Smooth muscle cell (in vitro differentiated cells): ENCODE measurements around the gene GRID2. TPM values are rescaled to one million over a fixed set of nuclear protein-coding genes. Genes with fewer than 3 reads are reported as not detected.

Experiments used
- DNase-seq: peaks from one replicate; lab custom pipeline; 2025; ENCODE audit not compliant: unreplicated experiment; lab: John Stamatoyannopoulos, UW
- H2AFZ ChIP-seq: fragments of 200-600 bp; sonication (generic); 2 replicates; pipeline ENCODE4 v1.6.0; 2016; ENCODE audit warnings: antibody characterized with exemption, low read depth, mild to moderate bottlenecking
- H3F3A ChIP-seq: fragments of 200-600 bp; sonication (generic); 2 replicates; pipeline ENCODE4 v1.6.0; 2017; ENCODE audit warnings: antibody characterized with exemption, low read depth
- H3K27ac ChIP-seq: fragments of 200-600 bp; sonication (generic); 2 replicates; pipeline ENCODE4 v1.5.1; 2016; ENCODE audit warnings: low read depth, mild to moderate bottlenecking
- H3K27me3 ChIP-seq: fragments of 200-600 bp; sonication (generic); 2 replicates; pipeline ENCODE4 v1.6.1; 2016; ENCODE audit warnings: low read depth, mild to moderate bottlenecking
- H3K36me3 ChIP-seq: fragments of 200-600 bp; sonication (generic); 2 replicates; pipeline ENCODE4 v1.5.1; 2016; ENCODE audit warnings: low read depth
- H3K4me1 ChIP-seq: fragments of 200-600 bp; sonication (generic); 2 replicates; pipeline ENCODE4 v1.5.1; 2016; ENCODE audit warnings: low read depth
- H3K4me2 ChIP-seq: fragments of 200-600 bp; sonication (generic); 2 replicates; pipeline ENCODE4 v1.6.0; 2016; ENCODE audit warnings: mild to moderate bottlenecking
- H3K4me3 ChIP-seq: fragments of 200-600 bp; sonication (generic); 2 replicates; pipeline ENCODE4 v1.5.1; 2016; ENCODE audit warnings: mild to moderate bottlenecking
- H3K79me2 ChIP-seq: fragments of 200-600 bp; sonication (generic); 2 replicates; pipeline ENCODE4 v1.6.0; 2016; ENCODE audit warnings: low read depth, mild to moderate bottlenecking
- H3K9ac ChIP-seq: fragments of 200-600 bp; sonication (generic); 2 replicates; pipeline ENCODE4 v1.6.0; 2016; ENCODE audit warnings: low read depth
- H3K9me3 ChIP-seq: fragments of 200-600 bp; sonication (generic); replicated peaks from 2 replicates; pipeline ENCODE4 v1.5.1; 2016; ENCODE audit warnings: low read depth
- H4K20me1 ChIP-seq: fragments of 200-600 bp; sonication (generic); 2 replicates; pipeline ENCODE4 v1.6.0; 2016; ENCODE audit warnings: low read depth
- CTCF ChIP-seq: fragments of 200-600 bp; sonication (generic); IDR thresholded peaks from 2 replicates; pipeline ENCODE4 v1.5.1; 2017; ENCODE audit warnings: borderline replicate concordance, mild to moderate bottlenecking, antibody characterized with exemption; ENCODE audit not compliant: insufficient read depth, poor library complexity, severe bottlenecking
- WGBS: methylation state at CpG from one replicate; pipeline ENCODE4 v1.1.7; 2016; ENCODE audit warnings: low lambda C conversion rate; 5-methylcytosine and 5-hydroxymethylcytosine counted together
- polyA plus RNA-seq: library from polyadenylated mRNA; unstranded; fragments of >200 nt; fragmentation: Nextera tagmentation; extraction: Ambion mirVana; gene quantifications from 2 replicates; pipeline ENCODE4 v1.2.1, GENCODE V29; 2016
- total RNA-seq: library from RNA; depleted of rRNA; stranded (reverse); fragments of >200 nt; gene quantifications from 2 replicates; pipeline ENCODE4 v1.2.3, GENCODE V29; 2014

Gene GRID2
- total and polyA plus RNA-seq, 2 experiments from 2014 or later: 1.2 TPM; not detected in 1

GRCh38 chr4:92455329-92455839 lies 151.6 kb downstream of the GRID2 start:
- H3K4me2 ChIP-seq: no peak overlapping the region
- H3K4me1 ChIP-seq: no peaks in the 10 kb centered on the region
- no peak overlapping the region for H3K9ac ChIP-seq
- H3K27ac ChIP-seq: no peak overlapping the region
- no peak overlapping the region for H2AFZ ChIP-seq
- TF ChIP-seq CTCF: no peak
- no peak for DNase-seq
- no peaks in the 10 kb centered on the region for H3K36me3 ChIP-seq
- no peaks in the 10 kb centered on the region for H3K27me3 ChIP-seq
- H3F3A ChIP-seq: no peaks in the 10 kb centered on the region
- no peaks in the 10 kb centered on the region for H3K9me3 ChIP-seq
- no peaks in the 10 kb centered on the region for H4K20me1 ChIP-seq
- no peaks in the 10 kb centered on the region for H3K79me2 ChIP-seq
- 87% methylated on average over 7 of the region's 7 CpGs for WGBS
- H3K4me3 ChIP-seq: no peak overlapping the region

- no peak overlapping the region for H3K4me3 ChIP-seq
- no peaks in the 10 kb centered on the region for H4K20me1 ChIP-seq
- 84% methylated on average over 2 of the region's 2 CpGs for WGBS
- no peak overlapping the region for H3K27ac ChIP-seq
- H3K4me1 ChIP-seq: no peaks in the 10 kb centered on the region
- H3K36me3 ChIP-seq: no peaks in the 10 kb centered on the region
- H3K9ac ChIP-seq: no peak overlapping the region
- H3F3A ChIP-seq: no peaks in the 10 kb centered on the region
- no peaks in the 10 kb centered on the region for H3K79me2 ChIP-seq
- no peaks in the 10 kb centered on the region for H3K9me3 ChIP-seq
- no peak overlapping the region for H2AFZ ChIP-seq
- no peaks in the 10 kb centered on the region for H3K27me3 ChIP-seq
- TF ChIP-seq CTCF: no peak
- DNase-seq: no peak
- no peak overlapping the region for H3K4me2 ChIP-seq
Measured at GRCh38 chr4:92455951-92456350, 152.2 kb downstream of the GRID2 start.

GRCh38 chr4:92461732-92462131 lies 158.0 kb downstream of the GRID2 start:
- no peak overlapping the region for H3K27ac ChIP-seq
- H3K36me3 ChIP-seq: no peaks in the 10 kb centered on the region

More at GRCh38 chr4:92461732-92462131, 158.0 kb downstream of the GRID2 start:
- no peak for DNase-seq
- Histone ChIP-seq H3K79me2 (no peaks in the 10 kb centered on the region), H3K4me3 (no peak overlapping the region), H3F3A (no peaks in the 10 kb centered on the region), H3K4me1 (no peaks in the 10 kb centered on the region), H4K20me1 (no peaks in the 10 kb centered on the region), H3K9me3 (no peaks in the 10 kb centered on the region), H3K27me3 (no peaks in the 10 kb centered on the region), H3K4me2 (no peak overlapping the region), H3K9ac (no peak overlapping the region), H2AFZ (no peak overlapping the region)
- TF ChIP-seq CTCF: no peak
- WGBS: 62% methylated on average over 1 of the region's 1 CpG
